Measurements from ENCODE around the gene MBIP. TPM values are rescaled to one million over a fixed set of nuclear protein-coding genes. Genes with fewer than 3 reads are reported as not detected.
"Not testable (repeated sequence)": the region's sequence is repeated elsewhere in the genome, so short reads cannot be mapped to it uniquely, and the experiment has no call there.

Gene MBIP
- total RNA-seq, 1 donor from 2014 or later: 119 TPM

DNA sequence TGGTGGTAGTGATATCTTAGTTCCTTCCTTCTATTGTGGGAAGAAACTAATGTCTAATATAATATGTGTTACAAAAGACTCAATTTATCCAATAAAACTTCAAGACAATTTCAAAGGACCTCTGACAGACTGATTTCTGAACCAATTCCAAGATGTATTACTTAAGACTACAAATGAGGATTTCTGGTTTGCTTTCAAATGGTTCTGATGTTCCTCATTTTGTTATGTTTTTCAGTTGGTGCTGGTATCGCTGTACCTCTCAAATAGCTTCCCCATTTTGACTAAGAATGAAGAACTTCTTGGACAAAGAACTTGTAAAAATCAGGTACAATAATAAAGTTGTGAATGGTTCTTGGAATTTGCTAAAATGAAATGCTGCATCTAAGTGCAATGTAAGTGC is 19.4 kb upstream of the MBIP start:
- no peak for DNase-seq

DNA sequence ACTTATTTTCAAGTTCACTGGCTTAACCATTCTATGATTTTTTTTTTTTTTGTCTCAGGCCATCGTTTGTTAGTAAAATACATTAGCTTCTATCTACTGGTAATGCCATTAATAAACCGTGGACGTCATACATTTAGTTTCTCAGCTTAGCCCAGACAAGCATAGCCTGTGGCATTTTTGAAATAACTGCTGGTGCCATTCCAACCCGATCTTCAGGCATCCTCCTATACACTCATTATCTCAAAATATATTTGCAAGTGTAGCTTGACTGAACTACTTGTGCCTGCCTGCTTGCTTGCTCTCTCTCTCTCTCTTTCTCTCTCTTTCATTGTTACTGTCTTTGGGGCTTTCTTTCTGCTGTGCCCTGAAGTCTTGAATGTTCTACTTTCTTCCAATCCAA is 12.7 kb upstream of the MBIP start:
- DNase-seq: no peak
- intact Hi-C loops (cut with DNase I): no loop called here
- no peaks in the 10 kb centered on the region for H3K9me3 ChIP-seq
- TF ChIP-seq, protein P1, sequence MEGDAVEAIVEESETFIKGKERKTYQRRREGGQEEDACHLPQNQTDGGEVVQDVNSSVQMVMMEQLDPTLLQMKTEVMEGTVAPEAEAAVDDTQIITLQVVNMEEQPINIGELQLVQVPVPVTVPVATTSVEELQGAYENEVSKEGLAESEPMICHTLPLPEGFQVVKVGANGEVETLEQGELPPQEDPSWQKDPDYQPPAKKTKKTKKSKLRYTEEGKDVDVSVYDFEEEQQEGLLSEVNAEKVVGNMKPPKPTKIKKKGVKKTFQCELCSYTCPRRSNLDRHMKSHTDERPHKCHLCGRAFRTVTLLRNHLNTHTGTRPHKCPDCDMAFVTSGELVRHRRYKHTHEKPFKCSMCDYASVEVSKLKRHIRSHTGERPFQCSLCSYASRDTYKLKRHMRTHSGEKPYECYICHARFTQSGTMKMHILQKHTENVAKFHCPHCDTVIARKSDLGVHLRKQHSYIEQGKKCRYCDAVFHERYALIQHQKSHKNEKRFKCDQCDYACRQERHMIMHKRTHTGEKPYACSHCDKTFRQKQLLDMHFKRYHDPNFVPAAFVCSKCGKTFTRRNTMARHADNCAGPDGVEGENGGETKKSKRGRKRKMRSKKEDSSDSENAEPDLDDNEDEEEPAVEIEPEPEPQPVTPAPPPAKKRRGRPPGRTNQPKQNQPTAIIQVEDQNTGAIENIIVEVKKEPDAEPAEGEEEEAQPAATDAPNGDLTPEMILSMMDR (IDR thresholded peaks at IDR 0.05): no peak
- no peak for ATAC-seq
- H3K27ac ChIP-seq: no peak overlapping the region
- H3K27me3 ChIP-seq: peaks cover 6% of the 10 kb centered on the region
- H3K36me3 ChIP-seq: no peaks in the 10 kb centered on the region
- H3K4me1 ChIP-seq: no peaks in the 10 kb centered on the region
- no peak overlapping the region for H3K4me3 ChIP-seq

More for the DNA sequence above, 19.4 kb upstream of the MBIP start:
- TF ChIP-seq, protein P1 (IDR thresholded peaks at IDR 0.05): no peak
- Histone ChIP-seq H3K27ac (no peak overlapping the region), H3K9me3 (no peaks in the 10 kb centered on the region), H3K4me1 (no peaks in the 10 kb centered on the region), H3K4me3 (no peak overlapping the region), H3K36me3 (no peaks in the 10 kb centered on the region), H3K27me3 (no peaks in the 10 kb centered on the region)
- intact Hi-C loops (cut with DNase I): no loop called here
- ATAC-seq: peak; percentile 65

DNA sequence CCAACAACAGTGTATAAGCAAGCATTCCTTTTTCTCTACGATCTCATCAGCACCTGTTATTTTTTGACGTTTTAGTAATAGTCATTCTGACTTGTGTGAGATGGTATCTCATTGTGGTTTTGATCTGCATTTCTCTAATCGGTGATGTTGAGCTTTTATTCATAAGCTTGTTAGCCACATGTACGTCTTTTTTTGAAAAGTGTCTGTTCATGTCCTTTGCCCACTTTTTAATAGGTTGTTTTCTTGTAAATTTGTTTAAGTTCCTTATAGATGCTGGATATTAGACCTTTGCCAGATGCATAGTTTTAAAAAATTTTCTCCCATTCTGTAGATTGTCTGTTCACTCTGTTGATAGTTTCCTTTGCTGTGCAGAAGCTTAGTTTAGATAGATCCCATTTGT is 7.1 kb upstream of the MBIP start:
- H3K9me3 ChIP-seq; ATAC-seq; H3K36me3 ChIP-seq; H3K4me3 ChIP-seq; H3K4me1 ChIP-seq; DNase-seq; H3K27me3 ChIP-seq; H3K27ac ChIP-seq; intact Hi-C loops (cut with DNase I): not testable (repeated sequence)

DNA sequence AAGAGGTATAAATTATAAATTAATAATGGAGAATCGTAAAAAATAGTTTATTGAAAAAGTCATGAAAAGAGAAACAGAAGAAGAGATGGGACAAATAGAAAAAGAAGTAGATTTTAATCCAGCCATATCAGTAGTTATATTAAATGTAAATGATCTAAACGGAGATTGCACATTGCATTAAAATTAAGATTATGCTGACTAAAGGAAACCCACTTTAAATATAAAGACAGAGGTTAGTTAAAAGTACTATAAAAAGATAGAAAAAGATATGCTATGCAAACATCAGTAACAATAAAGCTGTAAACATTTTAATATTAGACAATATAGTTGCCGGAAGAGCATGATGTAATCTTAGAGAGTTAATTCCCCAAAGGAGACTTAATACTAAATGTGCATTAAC is 5.4 kb upstream of the MBIP start:
- Histone ChIP-seq H3K36me3 (no peaks in the 10 kb centered on the region), H3K9me3 (no peaks in the 10 kb centered on the region), H3K27ac (no peak overlapping the region), H3K4me1 (no peaks in the 10 kb centered on the region), H3K27me3 (no peaks in the 10 kb centered on the region), H3K4me3 (no peak overlapping the region)
- TF ChIP-seq, protein P1 (IDR thresholded peaks at IDR 0.05): no peak
- ATAC-seq: no peak
- no peak for DNase-seq
- intact Hi-C loops (cut with DNase I): no loop called here

DNA sequence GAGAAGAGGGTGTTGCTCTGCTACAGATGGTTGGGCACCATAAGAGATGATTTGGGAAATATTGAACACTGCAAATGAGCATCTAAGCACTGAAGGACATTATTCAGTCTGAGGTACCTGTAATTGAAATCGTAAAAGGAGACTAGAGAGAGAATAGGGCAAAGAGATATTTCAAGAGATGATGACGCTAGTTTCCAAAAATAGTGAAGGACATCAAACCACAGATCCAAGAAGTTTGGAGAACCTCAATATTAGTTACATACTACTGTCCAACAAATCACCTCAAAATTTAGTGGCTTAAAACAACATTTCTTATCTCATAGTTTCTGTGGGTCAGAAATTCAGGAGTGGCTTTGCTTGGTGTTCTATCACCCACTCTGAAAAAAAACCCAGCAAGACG is 4.5 kb upstream of the MBIP start:
- Histone ChIP-seq H3K36me3 (no peaks in the 10 kb centered on the region), H3K9me3 (no peaks in the 10 kb centered on the region), H3K4me3 (no peak overlapping the region), H3K27ac (no peak overlapping the region), H3K4me1 (no peaks in the 10 kb centered on the region), H3K27me3 (no peaks in the 10 kb centered on the region)
- TF ChIP-seq, protein P1 (IDR thresholded peaks at IDR 0.05): no peak
- ATAC-seq: no peak
- intact Hi-C loops (cut with DNase I): no loop called here
- DNase-seq: no peak

DNA sequence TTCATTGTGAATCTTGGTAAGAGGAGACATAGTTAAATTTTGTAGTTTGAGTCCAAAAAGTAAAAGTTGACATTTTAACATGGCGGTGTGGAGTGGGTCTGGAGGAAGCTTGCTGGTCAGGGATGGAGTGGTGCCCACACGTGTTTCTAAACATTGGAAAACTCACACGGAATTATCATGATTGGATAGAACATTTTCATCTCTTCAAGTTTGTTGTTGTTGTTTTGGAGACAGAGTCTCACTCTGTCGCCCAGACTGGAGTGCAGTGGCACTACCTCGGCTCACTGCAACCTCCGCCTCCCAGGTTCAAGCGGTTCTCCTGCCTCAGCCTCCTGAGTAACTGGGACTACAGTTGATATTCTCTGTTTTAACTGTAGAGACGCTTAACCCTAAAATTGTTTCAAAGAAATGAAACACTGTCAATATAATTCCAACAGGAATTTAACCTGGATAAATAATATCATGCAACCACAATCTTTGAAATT is 502 bp upstream of the MBIP start:
- peak overlapping the region; percentile 93 for H3K4me3 ChIP-seq
- intact Hi-C loops (cut with DNase I): no loop called here
- TF ChIP-seq, protein P1 (IDR thresholded peaks at IDR 0.05): no peak
- H3K9me3 ChIP-seq: no peaks in the 10 kb centered on the region
- ATAC-seq (no peak), DNase-seq (no peak)
- H3K36me3 ChIP-seq: no peaks in the 10 kb centered on the region
- H3K27ac ChIP-seq: peak overlapping the region; percentile 91
- no peaks in the 10 kb centered on the region for H3K27me3 ChIP-seq
- H3K4me1 ChIP-seq: no peaks in the 10 kb centered on the region

Measured in upper lobe of right lung (tissue), 1 donor.